RCC 7860 (cell line): ENCODE results near the gene AGPAT1.
"Not testable (repeated sequence)": the region's sequence is repeated elsewhere in the genome, so short reads cannot be mapped to it uniquely, and the experiment has no call there.

Source experiments
- DNase-seq: peaks from one replicate; pipeline ENCODE4 v3.0.0-alpha.2; 2015; ENCODE audit warnings: low spot score
- FAIRE-seq: peaks from 2 replicates; lab custom pipeline; 2012; peaks lifted over from hg19 to GRCh38; lab: Jason Lieb, UNC

The AGPAT1 gene

DNA sequence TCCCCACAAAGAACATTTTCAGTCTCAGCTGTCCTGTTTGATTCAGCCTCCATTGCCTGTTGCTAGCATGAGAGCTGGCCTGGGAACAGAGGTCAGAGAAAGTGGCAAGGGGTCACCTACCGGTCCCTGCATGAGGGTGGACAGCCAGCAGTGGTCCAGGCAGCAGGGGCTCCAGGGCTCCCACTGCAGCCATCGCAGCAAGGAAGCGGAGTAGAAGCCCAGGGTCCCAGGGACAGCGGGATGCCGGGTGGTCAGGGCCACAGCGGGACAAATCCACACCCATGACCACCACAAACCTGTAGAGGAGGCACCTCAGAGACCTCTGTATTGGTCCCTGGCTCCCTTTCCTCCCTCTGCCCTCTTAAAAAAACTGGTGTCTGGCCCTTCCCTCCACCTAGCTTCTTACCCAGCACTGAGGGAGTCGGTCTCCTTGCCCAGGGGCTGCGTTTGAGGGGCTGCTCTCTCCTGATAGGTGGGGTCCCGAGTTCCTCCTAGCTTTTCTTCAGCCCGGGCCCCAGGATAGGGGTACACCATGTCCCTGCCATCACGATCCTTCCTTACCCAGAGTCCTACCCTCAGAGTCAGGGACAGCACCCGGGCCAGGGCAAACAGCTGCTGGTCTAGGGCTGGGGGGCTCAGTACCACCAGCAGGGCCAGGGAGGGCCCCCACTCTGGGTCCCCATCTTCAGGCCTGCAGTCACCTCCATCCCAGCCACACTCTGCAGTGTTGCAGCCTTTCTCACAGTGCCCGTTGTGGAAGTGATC lies 25.0 kb upstream of the AGPAT1 start:
- FAIRE-seq (no peak), DNase-seq (no peak)

DNA sequence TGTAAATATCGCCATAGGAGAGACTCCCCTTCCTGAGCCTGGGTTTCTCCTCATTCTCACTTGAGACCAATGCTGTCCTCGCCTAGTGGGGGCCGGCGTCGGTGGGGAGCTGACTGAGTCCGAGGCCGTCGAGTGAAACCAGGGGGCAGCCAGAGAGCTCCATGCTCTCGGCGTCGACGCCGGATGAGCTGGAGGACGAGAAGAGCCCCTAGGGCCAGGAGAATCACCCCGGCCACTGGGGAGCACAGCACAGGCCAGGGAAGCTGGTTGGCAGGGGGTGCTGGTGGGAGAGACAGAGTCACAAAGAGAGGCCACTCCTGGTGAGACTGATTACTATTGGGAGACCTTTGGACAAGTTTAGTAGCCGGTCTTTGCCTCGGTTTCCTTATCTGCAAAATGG lies 23.0 kb upstream of the AGPAT1 start:
- FAIRE-seq: no peak
- DNase-seq: no peak

- FAIRE-seq: no peak
Observed at GRCh38 chr6:32198345-32198696, 22.4 kb upstream of the AGPAT1 start.

DNA sequence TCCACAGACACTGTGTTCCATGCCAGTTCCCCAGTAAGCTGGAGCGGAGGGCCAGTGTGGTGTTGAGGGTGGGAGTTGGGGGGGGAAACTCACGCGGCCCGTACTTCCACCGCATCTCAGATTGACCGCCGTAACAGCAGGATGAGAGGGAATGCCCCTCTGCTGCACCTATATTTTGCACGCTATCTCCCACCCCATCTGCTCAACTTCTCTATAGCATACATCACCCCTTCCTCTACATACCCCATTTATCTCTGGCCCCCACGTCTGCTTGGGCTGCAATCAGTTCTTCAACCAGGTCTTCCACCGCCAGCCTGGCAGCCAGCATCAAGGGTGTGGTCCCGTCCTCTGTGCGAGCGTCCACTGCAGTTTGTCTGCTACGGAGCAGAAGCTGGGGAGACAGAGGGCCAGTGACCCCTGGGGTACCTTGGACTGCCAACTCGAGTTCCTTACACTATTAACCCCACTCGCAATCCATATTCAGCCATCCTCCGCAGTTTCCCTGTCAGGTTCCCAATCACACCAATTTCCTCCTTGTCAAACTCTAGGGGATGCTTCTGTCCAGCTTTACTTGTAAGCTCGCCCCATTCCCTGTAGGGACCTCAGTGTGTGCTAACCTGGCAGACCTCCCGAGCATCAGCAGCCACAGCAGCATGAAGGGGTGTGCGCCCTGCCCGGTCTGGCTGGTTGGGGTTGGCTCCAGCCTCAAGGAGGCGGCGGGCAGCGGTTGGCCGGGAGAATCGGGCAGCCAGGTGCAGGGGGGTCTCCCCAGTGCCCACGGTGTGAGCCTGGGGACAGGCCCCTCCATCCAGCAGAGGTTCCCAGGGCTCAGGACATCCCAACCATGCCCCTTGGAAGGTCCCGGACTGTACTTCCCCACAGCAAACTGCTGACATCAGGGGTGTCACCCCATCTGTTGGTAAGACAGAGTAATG lies 21.1 kb upstream of the AGPAT1 start:
- FAIRE-seq (no peak), DNase-seq (no peak)

More at GRCh38 chr6:32198345-32198696, 22.4 kb upstream of the AGPAT1 start:
- DNase-seq: no peak

DNA sequence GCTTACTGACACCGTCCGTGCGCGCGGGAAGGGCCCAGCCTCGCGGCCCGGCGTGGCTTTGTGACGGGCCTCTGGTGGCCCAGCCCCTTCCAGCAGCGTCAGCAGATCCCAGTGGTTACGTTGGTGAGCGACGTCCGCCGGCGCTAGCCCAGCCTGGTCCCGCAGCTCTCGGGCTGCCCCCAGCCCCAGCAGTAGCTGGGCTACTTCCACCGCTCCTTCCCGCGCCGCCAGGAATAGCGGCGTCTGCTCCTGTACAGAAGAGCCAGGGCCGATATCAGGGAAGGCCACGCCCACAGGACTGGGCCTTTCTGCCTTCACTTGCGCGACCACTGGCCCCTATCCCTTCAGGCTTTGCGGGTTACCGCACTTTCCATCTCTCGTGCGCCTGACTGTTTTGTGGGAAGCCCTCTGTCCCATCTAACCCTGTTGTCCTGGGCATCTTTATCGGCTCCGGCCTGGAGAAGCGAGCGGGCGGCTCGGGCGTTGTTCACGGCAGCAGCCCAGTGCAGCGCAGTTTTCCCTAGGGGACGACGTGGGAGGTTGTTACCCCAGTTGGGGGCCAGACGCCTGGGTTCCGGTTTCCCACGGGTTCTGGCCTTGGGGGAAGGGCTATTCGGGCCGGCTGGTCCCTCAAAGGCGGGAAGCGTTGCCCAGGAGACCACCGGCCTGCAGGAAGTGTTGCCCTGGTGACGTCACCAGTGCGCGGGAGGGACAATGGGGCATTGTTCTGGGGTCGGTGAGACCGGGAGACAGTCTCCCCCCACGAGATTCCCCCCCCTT lies 20.2 kb upstream of the AGPAT1 start:
- DNase-seq (peak; percentile 52), FAIRE-seq (no peak)

DNA sequence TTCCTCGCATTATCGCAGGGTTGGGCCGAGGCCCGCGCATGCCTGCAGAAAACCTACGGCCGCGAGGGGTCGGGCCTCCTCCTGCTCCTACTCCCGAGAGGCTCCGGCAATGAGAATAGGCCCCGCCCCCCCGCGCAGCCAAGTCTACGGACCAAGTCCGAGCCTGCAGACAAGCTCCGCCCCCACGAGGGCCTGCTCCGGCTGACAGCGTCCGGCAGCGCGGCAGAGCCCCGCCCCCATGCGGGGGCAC lies 19.7 kb upstream of the AGPAT1 start:
- FAIRE-seq: peak; percentile 80
- DNase-seq: peak; percentile 97

DNA sequence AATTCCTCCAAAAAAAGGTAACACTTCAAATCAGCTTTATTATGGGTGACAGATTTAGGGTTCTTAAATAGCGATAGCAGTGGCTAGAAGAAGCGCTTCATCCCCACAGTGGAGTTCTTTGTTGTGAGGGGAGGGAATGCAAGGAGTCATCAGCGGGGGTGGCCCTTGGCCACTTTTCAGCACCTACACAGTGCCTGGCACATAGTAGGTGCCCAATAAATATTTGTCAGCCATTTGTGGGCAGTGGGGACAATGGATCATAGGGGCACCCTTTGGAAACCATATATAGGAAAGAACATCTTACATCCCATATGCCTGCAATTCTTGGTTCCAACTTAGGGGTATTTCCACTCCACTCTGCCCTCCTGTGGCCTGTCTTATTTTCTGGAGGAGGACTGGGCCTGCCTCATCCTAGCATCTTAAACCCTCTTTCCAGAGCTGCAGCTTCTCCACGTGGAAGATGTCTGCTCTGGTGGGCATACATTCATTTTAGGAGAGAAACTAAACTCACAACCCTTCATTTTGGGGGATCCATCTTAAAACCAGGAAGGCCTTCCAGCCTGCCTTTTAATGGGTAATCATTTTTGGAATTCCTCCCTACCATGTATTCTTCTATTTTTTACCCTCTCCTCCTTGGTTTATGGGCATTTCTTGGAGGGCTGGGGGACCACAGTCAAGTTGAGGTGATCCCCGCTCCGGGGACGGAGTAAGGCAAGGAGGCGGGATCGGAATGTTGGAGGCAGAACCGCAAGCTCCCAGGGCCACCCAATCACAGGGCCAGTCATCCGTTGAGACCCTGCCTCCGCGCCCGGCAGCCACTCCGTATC lies 19.2 kb upstream of the AGPAT1 start:
- peak; percentile 41 for DNase-seq
- no peak for FAIRE-seq

DNA sequence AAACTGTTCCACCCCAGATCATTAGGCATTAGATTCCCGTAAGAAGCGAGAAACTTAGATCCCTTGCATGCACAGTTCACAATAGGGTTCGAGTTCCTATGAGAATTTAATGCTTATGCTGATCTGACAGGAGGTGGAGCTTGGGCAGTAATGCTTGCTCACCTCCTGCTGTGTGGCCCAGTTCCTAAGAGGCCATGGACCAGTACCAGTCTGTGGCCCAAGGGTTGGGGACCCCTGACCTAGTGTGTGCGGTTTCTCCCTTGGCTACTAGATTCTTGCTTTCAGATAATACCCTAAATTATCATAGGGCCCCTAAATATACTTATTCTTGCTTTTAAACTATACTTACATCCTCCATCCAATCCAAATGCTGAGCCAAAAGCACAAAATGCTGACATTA lies 18.5 kb upstream of the AGPAT1 start:
- no peak for FAIRE-seq
- DNase-seq: no peak

- not testable (repeated sequence) for DNase-seq, FAIRE-seq
Observed at GRCh38 chr6:32193096-32193495, 17.2 kb upstream of the AGPAT1 start.

GRCh38 chr6:32192608-32193039 lies 16.7 kb upstream of the AGPAT1 start, which contains the start of gene GPSM3:
Gene GPSM3 (minus strand): TSS chr6:32192643. CDS start chr6:32192513, 130 bp downstream.
- no peak for DNase-seq
- FAIRE-seq: no peak

DNA sequence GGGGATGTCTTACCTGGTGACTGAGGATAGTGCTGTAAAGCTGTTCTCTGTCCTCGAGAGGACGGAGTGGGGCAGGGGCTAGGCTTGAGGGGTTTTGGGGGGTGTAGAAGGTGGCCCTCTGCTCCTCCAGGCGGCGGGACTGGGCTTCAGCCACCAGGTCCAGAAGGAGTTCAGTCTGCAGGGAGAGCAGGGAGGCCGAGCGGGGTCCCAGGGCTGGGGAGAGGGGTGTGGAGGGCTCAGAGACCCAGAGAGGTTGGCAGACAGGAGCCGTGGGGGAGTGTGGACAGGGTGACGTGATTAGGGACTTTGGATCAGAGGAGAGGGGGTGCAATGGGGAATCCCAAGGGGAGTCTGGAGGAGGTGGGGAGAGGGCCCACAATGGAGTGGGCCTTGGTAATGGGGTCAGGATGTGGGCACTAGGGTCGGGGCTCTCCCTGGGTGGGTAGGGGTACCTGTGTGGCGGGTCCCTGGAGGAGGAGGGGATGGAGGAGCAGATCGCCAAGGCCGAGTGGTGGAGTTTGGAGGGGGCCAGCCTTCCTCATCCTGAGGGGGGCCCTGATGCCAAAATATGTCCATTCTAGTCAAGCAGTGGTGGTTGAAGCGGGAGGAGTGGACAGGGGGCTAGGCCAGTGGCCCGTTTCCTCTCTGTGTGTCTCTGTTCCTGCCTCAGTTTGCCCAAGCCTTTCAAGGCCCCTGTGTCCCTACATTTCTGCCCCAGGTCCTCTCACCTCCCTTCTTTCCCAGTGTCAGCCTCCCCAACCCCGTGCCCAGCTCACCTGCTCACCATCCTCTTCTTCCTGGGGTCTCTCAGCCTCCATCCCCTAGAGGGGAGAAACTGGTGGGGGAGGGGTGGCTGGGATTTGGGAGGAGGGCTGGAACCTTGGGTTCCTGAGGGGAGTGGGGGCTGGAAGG lies 16.1 kb upstream of the AGPAT1 start:
- no peak for DNase-seq
- FAIRE-seq: no peak

GRCh38 chr6:32190911-32191677 lies 15.2 kb upstream of the AGPAT1 start:
- FAIRE-seq: no peak
- no peak for DNase-seq

GRCh38 chr6:32190054-32190851 lies 14.4 kb upstream of the AGPAT1 start, which contains the start of gene PBX2:
Gene PBX2 (minus strand): TSS chr6:32190202. CDS start chr6:32189915, 287 bp downstream.
- DNase-seq: peak; percentile 69
- FAIRE-seq: no peak

DNA sequence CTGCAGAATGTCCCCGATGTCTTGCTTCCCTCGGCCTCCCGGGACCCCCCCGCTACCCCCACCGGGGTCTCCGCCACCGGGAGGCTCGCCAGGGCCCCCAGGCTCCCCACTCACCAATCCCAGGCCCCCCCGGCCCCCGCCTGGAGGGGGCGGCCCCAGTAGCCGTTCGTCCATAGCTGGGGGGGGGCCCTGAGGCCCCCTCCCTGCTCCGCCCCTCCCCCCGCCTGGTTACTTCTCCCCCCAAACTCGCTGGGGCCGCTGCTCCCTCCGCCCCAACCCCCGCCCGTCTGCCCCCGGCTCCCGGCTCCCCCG lies 13.8 kb upstream of the AGPAT1 start:
- FAIRE-seq (no peak), DNase-seq (no peak)

DNA sequence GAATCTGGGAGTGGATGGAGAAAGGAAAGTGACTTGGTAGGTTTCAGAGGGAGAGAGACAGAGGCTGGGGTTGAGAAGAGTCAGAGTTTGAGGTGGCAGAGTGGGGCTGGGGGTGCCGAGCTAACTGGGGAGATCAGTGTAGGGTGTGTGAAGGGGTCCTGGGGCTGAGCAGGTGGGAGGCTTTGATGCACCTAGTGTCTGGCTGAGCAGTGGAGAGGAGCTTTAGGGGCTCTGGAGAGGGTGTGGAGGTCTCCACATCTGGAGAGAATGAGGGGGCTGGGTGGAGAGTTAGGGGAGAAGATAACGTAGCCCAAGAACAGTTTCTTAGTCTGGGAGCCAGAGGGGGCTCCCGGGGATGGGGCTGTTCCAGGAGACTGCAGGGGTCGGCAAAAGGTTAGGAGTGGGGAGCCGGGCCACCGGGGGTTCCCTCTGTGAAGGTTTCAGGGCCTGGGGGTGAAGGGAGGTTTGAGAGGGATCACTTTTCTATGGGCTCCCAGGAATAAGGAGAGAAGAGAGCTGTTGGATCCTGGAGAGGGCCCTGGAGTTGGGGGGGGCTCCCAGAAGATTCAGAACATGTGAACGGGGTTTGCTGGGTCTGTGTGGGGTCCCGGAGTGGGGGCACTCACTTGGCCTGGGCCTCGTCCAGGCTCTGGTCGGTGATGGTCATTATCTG lies 13.3 kb upstream of the AGPAT1 start:
- DNase-seq (no peak), FAIRE-seq (no peak)

GRCh38 chr6:32188381-32189068 lies 12.6 kb upstream of the AGPAT1 start:
- DNase-seq (no peak), FAIRE-seq (no peak)
